ENCODE measurements around the gene PBX4.

- TF ChIP-seq CTCF (conservative IDR thresholded peaks at IDR 0.05; ENCODE audit: low read depth in 2 of 2) (no peak), JUNB (IDR thresholded peaks at IDR 0.05; ENCODE audit: unreplicated experiment) (no peak), POLR2AphosphoS5 (IDR thresholded peaks at IDR 0.05; ENCODE audit: low read depth) (no peak), REST (IDR thresholded peaks at IDR 0.05; ENCODE audit: unreplicated experiment) (no peak), EZH2phosphoT487 (IDR thresholded peaks at IDR 0.05; ENCODE audit: unreplicated experiment) (no peak), EZH2 (IDR thresholded peaks at IDR 0.05; ENCODE audit: low read depth, unreplicated experiment) (no peak), STAT1 (IDR thresholded peaks at IDR 0.05; ENCODE audit: unreplicated experiment) (no peak), ZNF462 (CRISPR knock-in tag; IDR thresholded peaks at IDR 0.05) (no peak)
Observed at GRCh38 chr19:19655051-19655594, 36.6 kb upstream of the PBX4 start.

All from GM23338 (cell line).